ENCODE data around the gene MNAT1.

Gene MNAT1

GRCh38 chr14:60734465-60735242 is at the start of gene MNAT1:
Gene MNAT1 (plus strand): TSS chr14:60734761. CDS start chr14:60734863, 102 bp downstream.
- in situ Hi-C loops (cut with HindIII; ENCODE audit: low pct_unique_long_range_greater_than_20kb, low sequenced_read_pairs) = no loop called here
- DNase-seq (ENCODE audit: low read depth in 1 of 2, low spot score in 1 of 2) = peak; percentile 31 to 90
- TF ChIP-seq JUND (IDR thresholded peaks at IDR 0.05; ENCODE audit: low read depth) = peak; percentile 34; the same call in 1 of the 2 replicates

- in situ Hi-C loops (cut with HindIII; ENCODE audit: low pct_unique_long_range_greater_than_20kb, low sequenced_read_pairs) = no loop called here
- no peak for TF ChIP-seq JUND (IDR thresholded peaks at IDR 0.05; ENCODE audit: low read depth)
- peak; percentile 11 to 67 for DNase-seq (ENCODE audit: low read depth in 1 of 2, low spot score in 1 of 2)
Observed at GRCh38 chr14:60686865-60687264, 47.7 kb upstream of the MNAT1 start.

GRCh38 chr14:60691383-60692113 is 43.0 kb upstream of the MNAT1 start:
- in situ Hi-C loops (cut with HindIII; ENCODE audit: low pct_unique_long_range_greater_than_20kb, low sequenced_read_pairs) = no loop called here
- DNase-seq (ENCODE audit: low read depth in 1 of 2, low spot score in 1 of 2) = no peak
- no peak for TF ChIP-seq JUND (IDR thresholded peaks at IDR 0.05; ENCODE audit: low read depth)

- no peak for TF ChIP-seq JUND (IDR thresholded peaks at IDR 0.05; ENCODE audit: low read depth)
- in situ Hi-C loops (cut with HindIII; ENCODE audit: low pct_unique_long_range_greater_than_20kb, low sequenced_read_pairs) = no loop called here
Observed at GRCh38 chr14:60695327-60695726, 39.2 kb upstream of the MNAT1 start.

GRCh38 chr14:60700598-60700997 is 34.0 kb upstream of the MNAT1 start:
- no peak for TF ChIP-seq JUND (IDR thresholded peaks at IDR 0.05; ENCODE audit: low read depth)
- in situ Hi-C loops (cut with HindIII; ENCODE audit: low pct_unique_long_range_greater_than_20kb, low sequenced_read_pairs) = no loop called here
- no peak for DNase-seq (ENCODE audit: low read depth in 1 of 2, low spot score in 1 of 2)

More at GRCh38 chr14:60695327-60695726, 39.2 kb upstream of the MNAT1 start:
- DNase-seq (ENCODE audit: low read depth in 1 of 2, low spot score in 1 of 2) = no peak

- no peak for TF ChIP-seq JUND (IDR thresholded peaks at IDR 0.05; ENCODE audit: low read depth)
- no peak for DNase-seq (ENCODE audit: low read depth in 1 of 2, low spot score in 1 of 2)
- in situ Hi-C loops (cut with HindIII; ENCODE audit: low pct_unique_long_range_greater_than_20kb, low sequenced_read_pairs) = no loop called here
Observed at GRCh38 chr14:60705100-60705499, 29.5 kb upstream of the MNAT1 start.

- in situ Hi-C loops (cut with HindIII; ENCODE audit: low pct_unique_long_range_greater_than_20kb, low sequenced_read_pairs) = no loop called here
- no peak for DNase-seq (ENCODE audit: low read depth in 1 of 2, low spot score in 1 of 2)
- no peak for TF ChIP-seq JUND (IDR thresholded peaks at IDR 0.05; ENCODE audit: low read depth)
Observed at GRCh38 chr14:60707858-60708257, 26.7 kb upstream of the MNAT1 start.

GRCh38 chr14:60710494-60710893 is 24.1 kb upstream of the MNAT1 start:
- TF ChIP-seq JUND (IDR thresholded peaks at IDR 0.05; ENCODE audit: low read depth) = no peak
- in situ Hi-C loops (cut with HindIII; ENCODE audit: low pct_unique_long_range_greater_than_20kb, low sequenced_read_pairs) = no loop called here
- no peak for DNase-seq (ENCODE audit: low read depth in 1 of 2, low spot score in 1 of 2)

GRCh38 chr14:60713513-60713912 is 21.0 kb upstream of the MNAT1 start:
- no peak for TF ChIP-seq JUND (IDR thresholded peaks at IDR 0.05; ENCODE audit: low read depth)
- in situ Hi-C loops (cut with HindIII; ENCODE audit: low pct_unique_long_range_greater_than_20kb, low sequenced_read_pairs) = no loop called here
- no peak for DNase-seq (ENCODE audit: low read depth in 1 of 2, low spot score in 1 of 2)

GRCh38 chr14:60720391-60720790 is 14.2 kb upstream of the MNAT1 start:
- in situ Hi-C loops (cut with HindIII; ENCODE audit: low pct_unique_long_range_greater_than_20kb, low sequenced_read_pairs) = no loop called here
- no peak for DNase-seq (ENCODE audit: low read depth in 1 of 2, low spot score in 1 of 2)
- no peak for TF ChIP-seq JUND (IDR thresholded peaks at IDR 0.05; ENCODE audit: low read depth)

- in situ Hi-C loops (cut with HindIII; ENCODE audit: low pct_unique_long_range_greater_than_20kb, low sequenced_read_pairs) = no loop called here
- no peak for DNase-seq (ENCODE audit: low read depth in 1 of 2, low spot score in 1 of 2)
- TF ChIP-seq JUND (IDR thresholded peaks at IDR 0.05; ENCODE audit: low read depth) = no peak
Observed at GRCh38 chr14:60720962-60721325, 13.6 kb upstream of the MNAT1 start.

GRCh38 chr14:60721326-60722106 is 13.0 kb upstream of the MNAT1 start:
- TF ChIP-seq JUND (IDR thresholded peaks at IDR 0.05; ENCODE audit: low read depth) = no peak
- in situ Hi-C loops (cut with HindIII; ENCODE audit: low pct_unique_long_range_greater_than_20kb, low sequenced_read_pairs) = no loop called here
- DNase-seq (ENCODE audit: low read depth in 1 of 2, low spot score in 1 of 2) = peak; percentile 71 to 87

- no peak for DNase-seq (ENCODE audit: low read depth in 1 of 2, low spot score in 1 of 2)
- in situ Hi-C loops (cut with HindIII; ENCODE audit: low pct_unique_long_range_greater_than_20kb, low sequenced_read_pairs) = no loop called here
- no peak for TF ChIP-seq JUND (IDR thresholded peaks at IDR 0.05; ENCODE audit: low read depth)
Observed at GRCh38 chr14:60722107-60722356, 12.5 kb upstream of the MNAT1 start.

Measured in T47D (cell line).